ENCODE measurements around the gene KCNN3.
A peak's percentile ranks its signal among the peaks of the same experiment; 100 is the strongest.

KCNN3 gene

GRCh38 chr1:154748405-154748775 lies 121.7 kb downstream of the KCNN3 start:
- no peaks in the 10 kb centered on the region for H3K36me3 ChIP-seq (ENCODE audit: control insufficient read depth, insufficient read depth, low read length)
- no peak overlapping the region for H3K27ac ChIP-seq
- no peak overlapping the region for H3K9ac ChIP-seq

GRCh38 chr1:154747740-154748404 lies 122.2 kb downstream of the KCNN3 start:
- H3K4me2 ChIP-seq (ENCODE audit: low read length), result no peak overlapping the region
- no peaks in the 10 kb centered on the region for H3K27me3 ChIP-seq (ENCODE audit: control insufficient read depth, insufficient read depth, low read length)
- no peak for TF ChIP-seq CTCF (IDR thresholded peaks at IDR 0.05)
- no peak overlapping the region for H3K4me3 ChIP-seq (ENCODE audit: low read depth, low read length)
- no peak overlapping the region for H3K9ac ChIP-seq
- peak overlapping the region; percentile 68 for H2AFZ ChIP-seq
- no peaks in the 10 kb centered on the region for H3K36me3 ChIP-seq (ENCODE audit: control insufficient read depth, insufficient read depth, low read length)
- H3K79me2 ChIP-seq, result no peaks in the 10 kb centered on the region
- H3K9me3 ChIP-seq (ENCODE audit: control insufficient read depth, low read length), result no peaks in the 10 kb centered on the region
- H3K4me1 ChIP-seq, result peaks cover 2% of the 10 kb centered on the region
- no peak overlapping the region for H3K27ac ChIP-seq

More at GRCh38 chr1:154748405-154748775, 121.7 kb downstream of the KCNN3 start:
- Histone ChIP-seq H3K4me2 (ENCODE audit: low read length) (no peak overlapping the region), H3K4me3 (ENCODE audit: low read depth, low read length) (no peak overlapping the region), H3K9me3 (ENCODE audit: control insufficient read depth, low read length) (no peaks in the 10 kb centered on the region), H3K4me1 (peaks cover 2% of the 10 kb centered on the region), H3K27me3 (ENCODE audit: control insufficient read depth, insufficient read depth, low read length) (no peaks in the 10 kb centered on the region), H3K79me2 (no peaks in the 10 kb centered on the region), H2AFZ (peak overlapping the region; percentile 68)
- TF ChIP-seq CTCF (IDR thresholded peaks at IDR 0.05), result no peak

GRCh38 chr1:154747380-154747739 lies 122.7 kb downstream of the KCNN3 start:
- Histone ChIP-seq H3K4me2 (ENCODE audit: low read length) (no peak overlapping the region), H3K9ac (no peak overlapping the region), H3K27me3 (ENCODE audit: control insufficient read depth, insufficient read depth, low read length) (no peaks in the 10 kb centered on the region), H3K4me3 (ENCODE audit: low read depth, low read length) (no peak overlapping the region), H3K27ac (no peak overlapping the region), H3K4me1 (peaks cover 2% of the 10 kb centered on the region), H3K79me2 (no peaks in the 10 kb centered on the region), H3K9me3 (ENCODE audit: control insufficient read depth, low read length) (no peaks in the 10 kb centered on the region), H3K36me3 (ENCODE audit: control insufficient read depth, insufficient read depth, low read length) (no peaks in the 10 kb centered on the region), H2AFZ (peak overlapping the region; percentile 68)
- TF ChIP-seq CTCF (IDR thresholded peaks at IDR 0.05), result no peak

- Histone ChIP-seq H3K4me3 (ENCODE audit: low read depth, low read length) (no peak overlapping the region), H3K27ac (no peak overlapping the region), H3K9ac (no peak overlapping the region), H3K4me2 (ENCODE audit: low read length) (no peak overlapping the region), H3K4me1 (peaks cover 2% of the 10 kb centered on the region), H3K36me3 (ENCODE audit: control insufficient read depth, insufficient read depth, low read length) (no peaks in the 10 kb centered on the region), H2AFZ (no peak overlapping the region), H3K27me3 (ENCODE audit: control insufficient read depth, insufficient read depth, low read length) (no peaks in the 10 kb centered on the region), H3K79me2 (no peaks in the 10 kb centered on the region), H3K9me3 (ENCODE audit: control insufficient read depth, low read length) (no peaks in the 10 kb centered on the region)
- TF ChIP-seq CTCF (IDR thresholded peaks at IDR 0.05), result no peak
These were observed 123.3 kb downstream of the KCNN3 start for GRCh38 chr1:154746622-154747299.
